HG02870 (cell line): ENCODE data around the gene CCR8.

Experiments
- ATAC-seq: cut with Tn5 transposase; IDR thresholded peaks from one replicate; pipeline ENCODE4 v1.9.1; 2021; ENCODE audit warnings: mild to moderate bottlenecking, moderate library complexity; ENCODE audit not compliant: unreplicated experiment

Gene CCR8

DNA sequence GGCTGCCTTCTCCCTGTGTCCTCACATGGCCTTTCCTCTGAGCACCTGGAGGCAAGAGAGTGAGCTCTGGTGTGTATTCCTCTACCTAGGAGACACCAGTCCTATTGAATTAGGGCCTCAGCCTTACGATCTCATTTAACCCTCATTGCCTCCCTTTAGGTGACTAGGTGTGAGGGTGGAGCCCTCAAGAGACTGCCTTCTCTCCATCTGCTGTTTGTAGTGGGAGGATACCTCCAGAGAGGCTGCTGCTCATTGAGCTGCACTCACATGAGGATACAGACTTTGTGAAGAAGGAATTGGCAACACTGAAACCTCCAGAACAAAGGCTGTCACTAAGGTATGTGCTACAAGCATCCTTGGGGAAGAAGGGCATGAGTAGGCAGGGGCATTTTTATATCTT lies at the start of gene CCR8:
TSS of gene CCR8 (plus strand) at position 217 of the 400 bp plus-strand sequence. CDS start 2,623 bp downstream, outside the sequence.
- ATAC-seq, result no peak

DNA sequence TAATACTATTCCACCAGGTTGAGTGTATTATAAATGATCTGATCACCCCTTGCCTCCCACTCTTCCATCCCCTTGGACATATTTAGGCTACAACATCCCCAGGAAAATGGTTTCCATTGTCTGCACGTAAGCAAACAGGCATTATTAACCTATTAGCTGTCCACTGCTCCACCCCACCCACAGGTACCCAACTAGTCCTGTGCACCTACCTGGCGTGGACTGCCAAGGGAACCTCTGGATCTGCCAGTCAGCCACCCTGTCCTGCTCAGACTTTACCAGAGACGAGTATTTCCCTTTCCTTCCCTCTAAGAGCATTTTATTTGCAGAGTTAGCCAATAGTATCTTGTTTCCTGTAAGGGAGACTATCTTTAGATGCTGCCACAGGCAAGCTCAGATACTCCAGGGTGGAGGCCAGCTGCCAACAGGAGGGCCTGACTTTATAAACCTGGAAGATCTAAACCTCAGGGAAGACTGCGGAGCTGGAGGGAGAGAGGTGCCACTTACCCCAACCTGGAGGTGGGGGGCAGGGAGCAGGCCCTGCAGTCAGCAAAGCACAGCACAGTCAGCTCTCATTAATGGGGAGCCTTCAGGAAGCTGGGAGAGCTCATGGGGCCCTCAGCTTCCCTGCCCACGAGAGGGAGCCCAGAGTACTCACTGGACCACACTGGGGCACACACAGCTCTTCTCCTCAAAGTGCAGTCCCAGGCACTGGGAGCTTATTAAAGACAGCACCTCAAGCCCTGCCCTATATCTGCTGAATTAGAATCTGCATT lies 49.6 kb upstream of the CCR8 start, which contains the start of gene CX3CR1:
TSS of gene CX3CR1 (minus strand) at position 292 of the 773 bp plus-strand sequence. CDS start 13,527 bp downstream, outside the sequence.
- ATAC-seq, result no peak

GRCh38 chr3:39280571-39280970 lies 48.9 kb upstream of the CCR8 start:
- ATAC-seq, result no peak

GRCh38 chr3:39281533-39281932 lies 48.0 kb upstream of the CCR8 start:
- no peak for ATAC-seq

GRCh38 chr3:39282057-39282456 lies 47.5 kb upstream of the CCR8 start:
- ATAC-seq, result no peak

GRCh38 chr3:39284457-39284881 lies 45.0 kb upstream of the CCR8 start:
- ATAC-seq, result no peak

DNA sequence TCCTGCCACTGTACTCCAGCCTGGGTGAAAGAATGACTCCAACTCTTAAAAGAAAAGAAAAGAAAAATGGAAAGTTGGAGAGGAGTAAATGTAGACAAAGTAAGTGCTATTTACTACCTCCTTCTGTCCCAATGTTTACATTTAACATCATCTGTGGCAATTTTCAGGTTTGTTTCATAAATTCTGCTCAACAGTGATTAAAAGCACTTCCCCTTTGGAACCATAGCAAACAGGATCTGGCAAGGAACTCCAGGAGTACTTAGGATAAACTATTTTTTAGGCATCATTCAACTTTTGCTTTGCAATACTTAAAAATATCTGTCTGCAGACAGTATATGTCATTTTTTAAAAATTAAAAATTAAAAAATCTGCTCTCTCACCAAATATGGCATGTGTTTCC lies 44.2 kb upstream of the CCR8 start:
- no peak for ATAC-seq

DNA sequence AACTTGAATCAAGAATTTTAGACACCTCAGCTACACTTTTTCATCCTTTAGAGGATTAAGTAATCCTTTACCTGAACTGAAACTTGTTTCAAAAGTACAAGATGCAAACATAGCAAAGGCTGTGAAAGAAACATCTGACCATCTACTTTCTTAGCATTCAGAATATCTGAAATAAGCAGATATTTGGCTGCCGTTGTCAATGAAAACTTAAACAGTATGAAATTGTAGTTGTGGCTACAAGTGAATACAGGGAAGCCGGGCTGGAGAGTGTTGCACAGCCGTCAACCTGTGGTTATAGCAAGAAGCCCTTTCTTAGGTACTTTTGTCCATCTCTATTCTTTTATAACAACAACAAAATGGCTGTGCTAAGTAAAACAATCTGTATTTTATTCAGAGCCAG lies 42.7 kb upstream of the CCR8 start:
- ATAC-seq, result no peak

DNA sequence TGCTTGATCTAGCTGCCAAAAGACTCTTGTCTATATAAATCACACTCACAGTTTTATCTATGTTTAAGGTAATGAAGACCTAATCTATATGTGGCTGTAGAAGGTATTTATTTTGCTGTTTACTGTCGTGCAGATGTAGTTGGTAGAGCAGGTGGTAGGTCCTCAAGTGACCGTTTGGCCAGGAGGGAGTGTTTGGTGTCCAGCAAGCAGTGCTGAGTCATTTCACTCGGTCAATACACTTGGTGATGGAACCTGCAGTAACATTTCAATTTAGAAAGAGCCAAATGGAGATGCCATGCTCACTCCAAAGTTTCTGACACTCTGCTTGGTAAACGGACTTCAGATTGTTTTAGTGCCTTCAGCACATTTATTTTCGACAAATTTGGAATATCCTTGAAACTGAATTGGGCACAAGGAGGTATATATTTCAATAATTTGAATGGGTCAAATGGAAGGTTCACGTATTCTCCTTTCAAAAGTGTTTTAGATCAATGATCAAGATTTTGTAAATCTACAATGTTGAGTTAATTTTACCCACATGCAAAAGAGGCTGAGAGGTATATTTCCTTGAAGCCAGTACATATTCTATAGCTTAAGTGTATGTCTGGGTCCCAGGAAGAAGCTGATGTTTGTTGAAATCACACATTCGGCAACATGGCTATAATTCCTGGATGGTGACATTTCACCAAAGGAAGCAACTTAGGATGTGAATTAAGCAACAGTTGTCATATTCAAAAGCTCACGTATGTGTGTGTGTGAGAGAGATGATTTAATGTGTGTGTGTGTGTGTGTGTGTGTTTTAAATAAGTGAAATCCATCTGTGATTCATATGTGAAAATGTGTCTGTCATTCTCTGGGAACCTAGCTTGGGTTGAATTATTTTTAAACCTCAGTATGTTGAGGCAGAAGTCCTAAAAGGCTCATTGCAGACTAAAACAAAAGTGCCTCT lies 42.0 kb upstream of the CCR8 start:
- ATAC-seq, result no peak

GRCh38 chr3:39288300-39288808 lies 41.2 kb upstream of the CCR8 start:
- peak; percentile 97 for ATAC-seq

DNA sequence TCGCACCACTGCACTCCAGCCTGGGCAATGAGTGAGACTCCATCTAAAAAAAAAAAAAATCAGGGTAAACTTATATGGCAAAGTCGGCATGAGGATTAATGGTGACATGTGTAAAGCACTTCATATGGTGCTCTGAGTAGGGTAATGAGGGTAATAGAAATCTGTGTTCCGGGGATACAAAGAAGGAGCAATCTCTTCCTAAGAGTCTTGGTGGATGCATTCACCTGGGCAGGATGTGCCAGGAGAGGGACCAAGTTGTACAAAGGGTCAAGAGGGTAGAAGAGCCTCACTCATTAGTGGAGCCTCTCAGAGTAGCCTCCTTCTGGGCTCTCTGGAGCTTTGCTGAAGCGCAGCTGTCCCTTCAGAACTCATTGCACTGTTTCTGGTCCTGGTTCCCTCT lies 40.4 kb upstream of the CCR8 start:
- no peak for ATAC-seq

DNA sequence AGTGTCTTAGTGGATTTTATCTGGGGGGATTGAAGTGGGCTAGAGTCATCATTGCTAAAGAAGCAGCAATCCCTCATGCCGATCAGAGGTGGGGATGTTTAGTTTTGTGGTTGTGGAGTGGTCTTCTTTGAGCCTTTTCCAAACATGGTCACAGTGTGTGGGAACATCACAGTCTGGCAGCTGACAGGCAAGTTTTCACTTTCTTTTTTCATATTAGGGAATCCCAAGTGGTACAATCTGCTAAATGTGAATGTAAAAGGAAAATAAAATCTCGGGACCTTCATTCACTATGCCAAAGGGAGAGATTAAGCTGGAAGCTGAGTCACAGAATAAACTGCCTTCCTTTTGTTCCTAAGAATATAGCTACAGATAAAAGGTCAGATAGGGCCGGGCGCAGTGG lies 39.3 kb upstream of the CCR8 start:
- ATAC-seq, result no peak

DNA sequence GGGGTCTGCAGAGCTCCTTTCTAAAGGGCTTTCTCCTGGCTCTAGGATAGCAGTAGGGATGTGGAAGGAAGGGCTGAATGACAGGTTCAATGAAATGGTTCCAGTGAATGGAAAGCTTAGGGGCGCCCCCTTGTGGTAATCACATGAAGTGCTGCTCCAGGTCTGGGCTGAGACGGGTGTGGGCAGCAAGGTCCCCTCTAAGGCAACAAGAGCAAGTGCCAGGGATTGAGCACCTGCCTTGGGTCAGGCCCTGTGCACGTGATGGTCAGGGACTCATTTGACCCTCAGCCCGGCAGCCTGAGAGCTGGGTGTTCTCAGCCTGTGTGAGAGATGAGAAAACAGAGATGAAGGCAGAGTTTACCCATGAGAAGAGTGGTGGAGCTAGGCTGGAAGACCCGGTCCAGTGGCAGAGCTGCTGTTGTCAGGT lies 37.6 kb upstream of the CCR8 start:
- no peak for ATAC-seq

- no peak for ATAC-seq
These were observed 36.5 kb upstream of the CCR8 start for GRCh38 chr3:39292961-39293360.

GRCh38 chr3:39294446-39295183 lies 34.9 kb upstream of the CCR8 start:
- no peak for ATAC-seq

- peak; percentile 85 for ATAC-seq
These were observed 34.2 kb upstream of the CCR8 start for GRCh38 chr3:39295184-39295775.

- ATAC-seq, result no peak
These were observed 33.1 kb upstream of the CCR8 start for GRCh38 chr3:39296197-39297077.

- ATAC-seq, result no peak
These were observed 30.2 kb upstream of the CCR8 start for GRCh38 chr3:39299279-39299678.

GRCh38 chr3:39302178-39302577 lies 27.3 kb upstream of the CCR8 start:
- ATAC-seq, result no peak
